SK-N-SH treated with all-trans-retinoic acid at 6 μM for 48 hours (cell line): ENCODE measurements around the gene OR2V1.

Experiments used
- ESRRG ChIP-seq: fragments of 250-450 bp; sonication (Bioruptor Pico); IDR thresholded peaks from 2 replicates; pipeline ENCODE4 v1.6.1; 2021; ENCODE audit warnings: mild to moderate bottlenecking
- OSR1 ChIP-seq: fragments of 250-450 bp; sonication (Bioruptor Pico); IDR thresholded peaks from 2 replicates; pipeline ENCODE4 v1.8.0; 2022; ENCODE audit warnings: moderate library complexity, mild to moderate bottlenecking, inconsistent platforms
- PATZ1 ChIP-seq: fragments of 250-450 bp; sonication (Bioruptor Pico); IDR thresholded peaks from 2 replicates; pipeline ENCODE4 v1.8.0; 2020; ENCODE audit warnings: mild to moderate bottlenecking, moderate library complexity, borderline replicate concordance

DNA sequence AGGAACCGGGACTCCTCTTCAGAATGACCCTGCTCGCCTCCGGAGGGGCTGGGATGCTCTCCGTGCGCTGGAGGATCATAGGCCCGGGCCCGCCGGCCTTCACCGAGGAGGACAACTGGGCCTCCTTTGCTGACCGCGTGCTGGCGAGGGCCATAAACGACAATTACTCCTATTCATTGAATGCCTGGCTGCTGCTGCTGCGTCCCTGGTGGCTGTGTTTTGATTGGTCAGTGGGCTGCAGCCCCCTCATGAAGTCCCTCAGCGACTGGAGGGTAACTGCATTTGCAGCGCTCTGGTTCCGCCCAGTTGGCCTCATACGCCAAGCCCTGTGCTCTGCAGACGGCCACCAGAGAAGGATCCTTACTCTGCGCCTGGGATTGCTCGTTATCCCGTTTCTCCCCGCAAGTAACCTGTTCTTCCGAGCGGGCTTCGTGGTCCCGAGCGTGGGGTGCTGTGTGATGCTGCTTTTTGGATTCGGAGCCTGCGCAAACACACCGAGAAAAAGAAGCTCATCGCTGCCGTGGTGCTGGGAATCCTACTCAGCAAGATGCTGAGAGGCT lies 16.6 kb downstream of the OR2V1 start:
- TF ChIP-seq OSR1 (CRISPR knock-in tag) (no peak), PATZ1 (no peak), ESRRG (CRISPR knock-in tag) (no peak)
